ENCODE data around the gene TTLL8. TPM values are rescaled to one million over a fixed set of nuclear protein-coding genes. Genes with fewer than 3 reads are reported as not detected.

The TTLL8 gene
- total and polyA plus RNA-seq, 2 of the 8 experiments (the other 6 are each of a cell fraction or from before 2014, with no cell fraction given): not detected

GRCh38 chr22:50068096-50068495, 10.0 kb upstream of the TTLL8 start:
- no peak overlapping the region for H3K23ac ChIP-seq (ENCODE audit: insufficient read length)
- H3K4me1 ChIP-seq (replicated peaks in 1 of 4; ENCODE audit: control insufficient read depth in 3 of 4, insufficient read depth in 4 of 4, low read length in 3 of 4): no peaks in the 10 kb centered on the region
- no peak overlapping the region for H2BK15ac ChIP-seq (ENCODE audit: low read length)
- H2BK12ac ChIP-seq (ENCODE audit: low read depth, low read length): no peak overlapping the region
- no peak overlapping the region for H2AK5ac ChIP-seq (ENCODE audit: low read depth, low read length)
- no peak overlapping the region for H4K91ac ChIP-seq (replicated peaks; ENCODE audit: insufficient read length, low read length)
- FAIRE-seq: no peak
- no peak overlapping the region for H3K4me2 ChIP-seq (ENCODE audit: insufficient read depth in 1 of 2, low read depth in 2 of 2, low read length in 2 of 2)
- no peak overlapping the region for H3K4me3 ChIP-seq (ENCODE audit: extremely low read depth in 1 of 4, insufficient read depth in 2 of 4, low read depth in 3 of 4, low read length in 4 of 4)
- H3K79me2 ChIP-seq (ENCODE audit: control insufficient read depth in 1 of 2, insufficient read depth in 2 of 2, low read length in 2 of 2): no peaks in the 10 kb centered on the region
- no peaks in the 10 kb centered on the region for H3K36me3 ChIP-seq (ENCODE audit: control insufficient read depth in 2 of 4, insufficient read depth in 4 of 4, low read length in 3 of 4)
- H3K9ac ChIP-seq (replicated peaks in 1 of 4; ENCODE audit: extremely low read depth in 1 of 4, low read depth in 3 of 4, low read length in 3 of 4): no peak overlapping the region
- ChIA-PET POLR2A (ENCODE audit: partially characterized antibody) (no interaction called here), CTCF (ENCODE audit: partially characterized antibody) (interaction anchor here (0.7 kb wide), 1 partner anchor 54 kb away, joined by 4 read pairs; no protein-coding TSS in a partner anchor)
- no peak overlapping the region for H2AFZ ChIP-seq (ENCODE audit: low read length)
- H4K5ac ChIP-seq (ENCODE audit: insufficient read length, low read depth, low read length): no peak overlapping the region
- H2BK120ac ChIP-seq (replicated peaks; ENCODE audit: low read depth, low read length): no peak overlapping the region
- H3K4ac ChIP-seq (replicated peaks; ENCODE audit: insufficient read length, low read depth, low read length): no peak overlapping the region
- H3K18ac ChIP-seq (ENCODE audit: extremely low read depth, low read length): no peak overlapping the region
- H3K27ac ChIP-seq (ENCODE audit: low read depth, low read length): no peak overlapping the region
- H4K8ac ChIP-seq (ENCODE audit: extremely low read depth, insufficient read depth, low read length): no peak overlapping the region
- H3K56ac ChIP-seq (replicated peaks; ENCODE audit: insufficient read length, low read depth, low read length): no peak overlapping the region
- WGBS, 2 experiments (ENCODE audit: extremely low coverage in 1 of 2, insufficient coverage in 1 of 2, insufficient read length in 1 of 2, insufficient replicate concordance in 2 of 2, low coverage in 1 of 2, low lambda C conversion rate in 2 of 2, missing lambda C conversion rate in 1 of 2): 81% methylated on average over 11 of the region's 11 CpGs; no CpG with 5 or more reads in 1 of the 2 experiments
- H3K27me3 ChIP-seq (replicated peaks in 1 of 4; ENCODE audit: control insufficient read depth in 3 of 4, extremely low read depth in 1 of 4, insufficient read depth in 3 of 4, low read length in 3 of 4): no peaks in the 10 kb centered on the region
- H3K79me1 ChIP-seq (ENCODE audit: low read depth, low read length): no peaks in the 10 kb centered on the region
- no peak overlapping the region for H2BK20ac ChIP-seq (ENCODE audit: low read length)
- no peak overlapping the region for H3K14ac ChIP-seq (ENCODE audit: insufficient read length)
- no peaks in the 10 kb centered on the region for H4K20me1 ChIP-seq (replicated peaks in 1 of 2; ENCODE audit: control insufficient read depth in 1 of 2, insufficient read depth in 2 of 2, low read length in 2 of 2)
- DNase-seq (ENCODE audit: low read depth in 1 of 2, low spot score in 2 of 2): no peak
- no peaks in the 10 kb centered on the region for H3K9me3 ChIP-seq (ENCODE audit: insufficient read depth in 2 of 2, low read depth in 1 of 2, low read length in 1 of 2)
- H3K23me2 ChIP-seq (ENCODE audit: low read depth, low read length): no peaks in the 10 kb centered on the region
- H2BK5ac ChIP-seq (ENCODE audit: low read depth, low read length): no peak overlapping the region
- TF ChIP-seq RAD21 (IDR thresholded peaks at IDR 0.05 in 1 of 2, conservative IDR thresholded peaks at IDR 0.05 in 1 of 2; ENCODE audit: low read depth in 2 of 2, low read length in 2 of 2) (no peak), TBP (IDR thresholded peaks at IDR 0.05; ENCODE audit: low read depth, low read length) (no peak), SUZ12 (IDR thresholded peaks at IDR 0.05; ENCODE audit: low read length) (no peak), ATF2 (IDR thresholded peaks at IDR 0.05; ENCODE audit: low read length) (no peak), CHD2 (IDR thresholded peaks at IDR 0.05; ENCODE audit: low read length) (no peak), RBBP5 (IDR thresholded peaks at IDR 0.05; ENCODE audit: borderline replicate concordance, low read depth, low read length) (no peak), SP4 (IDR thresholded peaks at IDR 0.05; ENCODE audit: low read length) (no peak), CREB1 (IDR thresholded peaks at IDR 0.05) (no peak), ATF3 (IDR thresholded peaks at IDR 0.05; ENCODE audit: insufficient read depth, low read depth, low read length) (no peak), SP1 (IDR thresholded peaks at IDR 0.05; ENCODE audit: low read depth, low read length) (no peak), GABPA (IDR thresholded peaks at IDR 0.05; ENCODE audit: borderline replicate concordance, insufficient read depth, low read length) (no peak)

Data from H1 (cell line).